Measurements from ENCODE around the gene SND1.

GRCh38 chr7:127891144-127891543 lies 239.2 kb downstream of the SND1 start:
- TF ChIP-seq ZNF565 (CRISPR knock-in tag; conservative IDR thresholded peaks at IDR 0.05; ENCODE audit: low read depth) = no peak
- TF ChIP-seq BACH2 (CRISPR knock-in tag; IDR thresholded peaks at IDR 0.05; ENCODE audit: borderline replicate concordance) = no peak
- TF ChIP-seq PATZ1 (CRISPR knock-in tag; IDR thresholded peaks at IDR 0.05; ENCODE audit: borderline replicate concordance) = no peak
- TF ChIP-seq ZC3H10 (CRISPR knock-in tag; IDR thresholded peaks at IDR 0.05) = no peak
- no peak for TF ChIP-seq CSDC2 (CRISPR knock-in tag; IDR thresholded peaks at IDR 0.05)
